NOMO-1 treated with DMSO at 0.1 percent for 48 hours (cell line): ENCODE data around the gene CREB5.
"Not testable (repeated sequence)": the region's sequence is repeated elsewhere in the genome, so short reads cannot be mapped to it uniquely, and the experiment has no call there.

Experiments
- DNase-seq: peaks from one replicate; lab custom pipeline; 2025; ENCODE audit not compliant: unreplicated experiment; lab: John Stamatoyannopoulos, UW

CREB5 gene

GRCh38 chr7:28766359-28766758, 354.0 kb downstream of the CREB5 start:
- DNase-seq = no peak

- no peak for DNase-seq
Measured at GRCh38 chr7:28767356-28767755, 355.0 kb downstream of the CREB5 start.

- DNase-seq = no peak
Measured at GRCh38 chr7:28768577-28769147, 356.3 kb downstream of the CREB5 start.

- peak; percentile 19 for DNase-seq
Measured at GRCh38 chr7:28771906-28772622, 359.7 kb downstream of the CREB5 start.

GRCh38 chr7:28773423-28774145, 361.3 kb downstream of the CREB5 start:
- no peak for DNase-seq

GRCh38 chr7:28774261-28774988, 362.1 kb downstream of the CREB5 start:
- DNase-seq = no peak

- DNase-seq = no peak
Measured at GRCh38 chr7:28776463-28777157, 364.3 kb downstream of the CREB5 start.

- DNase-seq = no peak
Measured at GRCh38 chr7:28778786-28779185, 366.5 kb downstream of the CREB5 start.

GRCh38 chr7:28779954-28780353, 367.6 kb downstream of the CREB5 start:
- no peak for DNase-seq

GRCh38 chr7:28782362-28782761, 370.0 kb downstream of the CREB5 start:
- peak; percentile 74 for DNase-seq

GRCh38 chr7:28784171-28784902, 372.0 kb downstream of the CREB5 start:
- no peak for DNase-seq

GRCh38 chr7:28785041-28785995, 373.0 kb downstream of the CREB5 start:
- DNase-seq = no peak

- not testable (repeated sequence) for DNase-seq
Measured at GRCh38 chr7:28786156-28786555, 373.8 kb downstream of the CREB5 start.

- peak; percentile 42 for DNase-seq
Measured at GRCh38 chr7:28787106-28787505, 374.8 kb downstream of the CREB5 start.

GRCh38 chr7:28790467-28790866, 378.1 kb downstream of the CREB5 start:
- DNase-seq = no peak

- DNase-seq = no peak
Measured at GRCh38 chr7:28792858-28793257, 380.5 kb downstream of the CREB5 start.

GRCh38 chr7:28793381-28794085, 381.2 kb downstream of the CREB5 start:
- no peak for DNase-seq

GRCh38 chr7:28798274-28798673, 386.0 kb downstream of the CREB5 start:
- no peak for DNase-seq

- no peak for DNase-seq
Measured at GRCh38 chr7:28799619-28800018, 387.3 kb downstream of the CREB5 start.
